ENCODE results near the gene SLC16A14. TPM values are rescaled to one million over a fixed set of nuclear protein-coding genes. Genes with fewer than 3 reads are reported as not detected.
"Not testable (repeated sequence)": the region's sequence is repeated elsewhere in the genome, so short reads cannot be mapped to it uniquely, and the experiment has no call there.

SLC16A14 gene, protein sequence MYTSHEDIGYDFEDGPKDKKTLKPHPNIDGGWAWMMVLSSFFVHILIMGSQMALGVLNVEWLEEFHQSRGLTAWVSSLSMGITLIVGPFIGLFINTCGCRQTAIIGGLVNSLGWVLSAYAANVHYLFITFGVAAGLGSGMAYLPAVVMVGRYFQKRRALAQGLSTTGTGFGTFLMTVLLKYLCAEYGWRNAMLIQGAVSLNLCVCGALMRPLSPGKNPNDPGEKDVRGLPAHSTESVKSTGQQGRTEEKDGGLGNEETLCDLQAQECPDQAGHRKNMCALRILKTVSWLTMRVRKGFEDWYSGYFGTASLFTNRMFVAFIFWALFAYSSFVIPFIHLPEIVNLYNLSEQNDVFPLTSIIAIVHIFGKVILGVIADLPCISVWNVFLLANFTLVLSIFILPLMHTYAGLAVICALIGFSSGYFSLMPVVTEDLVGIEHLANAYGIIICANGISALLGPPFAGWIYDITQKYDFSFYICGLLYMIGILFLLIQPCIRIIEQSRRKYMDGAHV
- total RNA-seq: 18.9 and 21.6 TPM in 2 replicates
- long read RNA-seq, full-length matches to known transcripts: 44 of 77 reads
- long read RNA-seq, partial matches to known transcripts: 5 of 77 reads
- long read RNA-seq, other reads (novel, unspliced or antisense): 28 of 77 reads

DNA sequence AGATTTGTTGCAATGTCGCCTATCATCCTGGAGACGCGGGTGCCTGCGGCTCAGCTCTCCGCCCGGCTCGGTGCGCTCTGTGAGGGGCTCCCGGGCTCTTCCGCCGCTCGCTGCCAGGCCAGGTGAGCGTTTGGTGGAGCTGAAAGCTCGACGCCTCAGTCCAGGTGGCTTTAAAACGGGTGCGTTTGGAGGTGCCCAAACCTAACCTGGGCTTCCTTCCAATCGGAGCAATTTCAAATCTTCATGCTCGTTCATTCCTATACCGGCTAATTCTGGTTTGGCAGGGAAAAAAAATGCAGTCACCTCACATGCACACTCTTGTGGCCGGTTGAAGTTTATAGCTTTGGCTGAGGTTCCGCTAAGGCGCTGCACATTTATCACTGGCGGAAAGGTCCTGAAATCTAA, at the start of gene SLC16A14:
SLC16A14 (minus strand) TSS at position 274 of the 405 bp plus-strand sequence. CDS start 9,572 bp downstream, outside the sequence.
- peak within 1 kb of the TSS; percentile 99 for H3K27ac Mint-ChIP-seq (ENCODE audit: unreplicated experiment)
- H3K9me3 Mint-ChIP-seq (ENCODE audit: unreplicated experiment): no peaks in the 10 kb centered on the region
- no peak for DNase-seq (ENCODE audit: extremely low spot score, unreplicated experiment)
- H3K4me1 Mint-ChIP-seq (ENCODE audit: unreplicated experiment): peaks cover 17% of the 10 kb centered on the region
- H3K4me3 Mint-ChIP-seq (ENCODE audit: unreplicated experiment): peak within 1 kb of the TSS; percentile 99
- no peaks in the 10 kb centered on the region for H3K36me3 Mint-ChIP-seq (ENCODE audit: unreplicated experiment)
- TF ChIP-seq, protein P1, sequence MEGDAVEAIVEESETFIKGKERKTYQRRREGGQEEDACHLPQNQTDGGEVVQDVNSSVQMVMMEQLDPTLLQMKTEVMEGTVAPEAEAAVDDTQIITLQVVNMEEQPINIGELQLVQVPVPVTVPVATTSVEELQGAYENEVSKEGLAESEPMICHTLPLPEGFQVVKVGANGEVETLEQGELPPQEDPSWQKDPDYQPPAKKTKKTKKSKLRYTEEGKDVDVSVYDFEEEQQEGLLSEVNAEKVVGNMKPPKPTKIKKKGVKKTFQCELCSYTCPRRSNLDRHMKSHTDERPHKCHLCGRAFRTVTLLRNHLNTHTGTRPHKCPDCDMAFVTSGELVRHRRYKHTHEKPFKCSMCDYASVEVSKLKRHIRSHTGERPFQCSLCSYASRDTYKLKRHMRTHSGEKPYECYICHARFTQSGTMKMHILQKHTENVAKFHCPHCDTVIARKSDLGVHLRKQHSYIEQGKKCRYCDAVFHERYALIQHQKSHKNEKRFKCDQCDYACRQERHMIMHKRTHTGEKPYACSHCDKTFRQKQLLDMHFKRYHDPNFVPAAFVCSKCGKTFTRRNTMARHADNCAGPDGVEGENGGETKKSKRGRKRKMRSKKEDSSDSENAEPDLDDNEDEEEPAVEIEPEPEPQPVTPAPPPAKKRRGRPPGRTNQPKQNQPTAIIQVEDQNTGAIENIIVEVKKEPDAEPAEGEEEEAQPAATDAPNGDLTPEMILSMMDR (IDR thresholded peaks at IDR 0.05): peak; percentile 65
- peaks cover 4% of the 10 kb centered on the region for H3K27me3 Mint-ChIP-seq (ENCODE audit: unreplicated experiment)

DNA sequence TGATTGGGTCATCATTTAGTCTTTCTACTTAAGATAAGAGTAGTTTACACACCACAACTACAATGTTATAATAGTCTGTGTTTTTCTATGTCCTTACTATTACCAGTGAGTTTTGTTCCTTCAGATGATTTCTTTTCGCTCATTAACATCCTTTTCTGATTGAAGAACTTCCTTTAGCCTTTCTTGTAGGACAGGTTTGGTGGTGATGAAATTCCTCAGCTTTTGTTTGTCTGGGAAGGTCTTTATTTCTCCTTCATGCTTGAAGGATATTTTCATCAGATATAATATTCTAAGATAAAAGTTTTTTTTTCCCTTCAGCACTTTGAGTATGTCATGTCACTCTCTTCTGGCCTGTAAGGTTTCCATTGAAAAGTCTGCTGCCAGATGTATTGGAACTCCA, 38.0 kb upstream of the SLC16A14 start:
- Mint-ChIP-seq H3K36me3 (ENCODE audit: unreplicated experiment) (no peaks in the 10 kb centered on the region), H3K4me1 (ENCODE audit: unreplicated experiment) (no peaks in the 10 kb centered on the region), H3K27me3 (ENCODE audit: unreplicated experiment) (peaks cover 12% of the 10 kb centered on the region), H3K4me3 (ENCODE audit: unreplicated experiment) (no peak overlapping the region), H3K9me3 (ENCODE audit: unreplicated experiment) (peaks cover 10% of the 10 kb centered on the region), H3K27ac (ENCODE audit: unreplicated experiment) (no peak overlapping the region)
- TF ChIP-seq, protein P1 (IDR thresholded peaks at IDR 0.05): no peak
- no peak for DNase-seq (ENCODE audit: extremely low spot score, unreplicated experiment)

DNA sequence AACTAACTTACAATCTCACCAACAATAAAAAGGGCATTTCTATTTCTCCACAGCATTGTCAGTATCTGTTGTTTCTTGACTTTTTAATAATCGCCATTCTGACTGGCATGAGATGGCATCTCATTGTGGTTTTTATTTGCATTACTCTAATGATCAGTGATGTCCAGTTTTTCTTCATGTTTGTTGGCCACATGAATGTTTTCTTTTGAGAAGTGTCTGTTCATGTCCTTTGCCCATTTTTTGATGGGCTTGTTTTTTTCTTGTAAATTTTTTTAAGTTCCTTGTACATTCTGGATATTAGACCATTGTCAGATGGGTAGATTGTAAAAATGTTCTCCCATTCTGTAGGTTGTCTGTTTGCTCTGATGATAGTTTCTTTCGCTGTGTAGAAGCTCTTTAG, 33.2 kb upstream of the SLC16A14 start:
- not testable (repeated sequence) for H3K4me3 Mint-ChIP-seq (ENCODE audit: unreplicated experiment); H3K36me3 Mint-ChIP-seq (ENCODE audit: unreplicated experiment); H3K27ac Mint-ChIP-seq (ENCODE audit: unreplicated experiment); H3K9me3 Mint-ChIP-seq (ENCODE audit: unreplicated experiment); DNase-seq (ENCODE audit: extremely low spot score, unreplicated experiment); H3K4me1 Mint-ChIP-seq (ENCODE audit: unreplicated experiment)
- peaks cover 16% of the 10 kb centered on the region for H3K27me3 Mint-ChIP-seq (ENCODE audit: unreplicated experiment)

DNA sequence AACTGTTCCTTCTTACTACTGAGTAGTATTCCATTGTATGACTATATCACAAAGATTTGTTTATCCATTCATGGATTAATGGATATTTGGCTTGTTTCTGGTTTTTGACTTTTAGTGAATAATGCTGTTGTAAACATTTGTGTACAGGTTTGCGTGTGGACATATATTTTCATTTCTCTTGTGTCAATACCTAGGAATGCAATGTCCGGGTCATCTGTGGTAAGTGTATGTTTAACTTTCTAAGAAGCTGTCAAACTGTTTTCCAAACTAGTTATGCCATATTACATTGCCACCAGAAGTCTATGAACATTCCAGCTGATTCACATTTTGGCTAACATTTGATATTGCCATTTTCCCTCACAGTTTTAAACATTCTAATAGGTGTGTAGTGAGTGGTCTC, 29.1 kb upstream of the SLC16A14 start:
- H3K4me1 Mint-ChIP-seq (ENCODE audit: unreplicated experiment): no peaks in the 10 kb centered on the region
- peaks cover 10% of the 10 kb centered on the region for H3K27me3 Mint-ChIP-seq (ENCODE audit: unreplicated experiment)
- H3K27ac Mint-ChIP-seq (ENCODE audit: unreplicated experiment): no peak overlapping the region
- H3K36me3 Mint-ChIP-seq (ENCODE audit: unreplicated experiment): no peaks in the 10 kb centered on the region
- DNase-seq (ENCODE audit: extremely low spot score, unreplicated experiment): no peak
- H3K4me3 Mint-ChIP-seq (ENCODE audit: unreplicated experiment): no peak overlapping the region
- H3K9me3 Mint-ChIP-seq (ENCODE audit: unreplicated experiment): peaks cover 17% of the 10 kb centered on the region
- TF ChIP-seq, protein P1 (IDR thresholded peaks at IDR 0.05): no peak

DNA sequence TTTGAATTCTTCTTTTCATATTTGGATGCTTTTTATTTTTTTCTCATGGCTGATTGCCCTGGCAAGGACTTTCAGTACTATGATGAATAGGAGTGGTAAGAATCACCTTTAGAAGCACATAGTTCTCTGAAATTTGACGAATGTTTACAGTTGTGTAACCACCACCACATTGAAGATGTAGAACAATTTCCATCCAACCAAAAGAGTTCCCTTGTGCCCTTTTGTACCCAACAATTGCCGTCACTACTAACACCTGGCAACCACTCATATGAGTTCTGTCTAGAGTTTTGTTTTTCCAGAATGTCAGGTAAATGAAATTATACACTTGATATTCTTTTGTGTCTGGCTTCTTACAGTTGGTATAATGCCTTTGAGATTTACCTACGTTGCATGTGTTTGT, 28.7 kb upstream of the SLC16A14 start:
- H3K4me3 Mint-ChIP-seq (ENCODE audit: unreplicated experiment): no peak overlapping the region
- H3K27me3 Mint-ChIP-seq (ENCODE audit: unreplicated experiment): peaks cover 14% of the 10 kb centered on the region
- peaks cover 20% of the 10 kb centered on the region for H3K9me3 Mint-ChIP-seq (ENCODE audit: unreplicated experiment)
- H3K27ac Mint-ChIP-seq (ENCODE audit: unreplicated experiment): no peak overlapping the region
- DNase-seq (ENCODE audit: extremely low spot score, unreplicated experiment): no peak
- no peaks in the 10 kb centered on the region for H3K4me1 Mint-ChIP-seq (ENCODE audit: unreplicated experiment)
- TF ChIP-seq, protein P1 (IDR thresholded peaks at IDR 0.05): no peak
- no peaks in the 10 kb centered on the region for H3K36me3 Mint-ChIP-seq (ENCODE audit: unreplicated experiment)

Measured in osteocyte (in vitro differentiated cells).